Measurements from ENCODE around the gene SYCE3.

DNA sequence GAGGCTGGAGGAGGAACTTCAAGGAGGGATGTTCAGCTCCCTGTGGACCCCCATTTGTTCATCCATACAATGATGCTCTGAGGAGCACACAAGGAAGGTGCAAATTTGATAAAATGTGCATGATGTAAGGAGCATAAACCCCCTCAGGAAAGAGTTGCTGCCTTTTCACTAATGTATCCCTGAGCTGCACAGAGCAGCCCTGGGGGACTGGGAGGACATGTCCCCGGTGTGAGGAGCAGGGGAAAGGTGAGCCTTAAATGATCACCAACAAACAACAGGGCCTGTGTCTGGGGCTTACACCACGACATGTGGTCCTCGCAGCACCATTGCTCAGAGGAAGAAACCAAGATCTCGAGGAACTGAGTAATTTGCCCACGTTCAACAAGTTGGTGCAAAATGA is 34.4 kb upstream of the SYCE3 start:
- TF ChIP-seq, protein P1, sequence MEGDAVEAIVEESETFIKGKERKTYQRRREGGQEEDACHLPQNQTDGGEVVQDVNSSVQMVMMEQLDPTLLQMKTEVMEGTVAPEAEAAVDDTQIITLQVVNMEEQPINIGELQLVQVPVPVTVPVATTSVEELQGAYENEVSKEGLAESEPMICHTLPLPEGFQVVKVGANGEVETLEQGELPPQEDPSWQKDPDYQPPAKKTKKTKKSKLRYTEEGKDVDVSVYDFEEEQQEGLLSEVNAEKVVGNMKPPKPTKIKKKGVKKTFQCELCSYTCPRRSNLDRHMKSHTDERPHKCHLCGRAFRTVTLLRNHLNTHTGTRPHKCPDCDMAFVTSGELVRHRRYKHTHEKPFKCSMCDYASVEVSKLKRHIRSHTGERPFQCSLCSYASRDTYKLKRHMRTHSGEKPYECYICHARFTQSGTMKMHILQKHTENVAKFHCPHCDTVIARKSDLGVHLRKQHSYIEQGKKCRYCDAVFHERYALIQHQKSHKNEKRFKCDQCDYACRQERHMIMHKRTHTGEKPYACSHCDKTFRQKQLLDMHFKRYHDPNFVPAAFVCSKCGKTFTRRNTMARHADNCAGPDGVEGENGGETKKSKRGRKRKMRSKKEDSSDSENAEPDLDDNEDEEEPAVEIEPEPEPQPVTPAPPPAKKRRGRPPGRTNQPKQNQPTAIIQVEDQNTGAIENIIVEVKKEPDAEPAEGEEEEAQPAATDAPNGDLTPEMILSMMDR (IDR thresholded peaks at IDR 0.05; ENCODE audit: extremely low read depth in 1 of 2, insufficient read depth in 1 of 2, low read depth in 1 of 2, low read length in 2 of 2): no peak
- TF ChIP-seq EZH2 (IDR thresholded peaks at IDR 0.05; ENCODE audit: borderline replicate concordance, low read depth, low read length, severe bottlenecking): no peak
- no peak for TF ChIP-seq POLR2A (IDR thresholded peaks at IDR 0.05; ENCODE audit: low read depth, low read length)
- TF ChIP-seq POLR2AphosphoS5 (IDR thresholded peaks at IDR 0.05; ENCODE audit: insufficient read depth, low read depth, low read length): no peak
- TF ChIP-seq, protein P2, sequence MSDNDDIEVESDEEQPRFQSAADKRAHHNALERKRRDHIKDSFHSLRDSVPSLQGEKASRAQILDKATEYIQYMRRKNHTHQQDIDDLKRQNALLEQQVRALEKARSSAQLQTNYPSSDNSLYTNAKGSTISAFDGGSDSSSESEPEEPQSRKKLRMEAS (IDR thresholded peaks at IDR 0.05; ENCODE audit: insufficient read depth, insufficient read length): no peak
